Stimulated activated CD4-positive, alpha-beta T cell treated with anti-CD3 and anti-CD28 coated beads, Interleukin-1b, Interleukin-23, amount 100 ng/mL, for 4 hours (primary cell): ENCODE measurements around the gene KLK5.
"Not testable (repeated sequence)": the region's sequence is repeated elsewhere in the genome, so short reads cannot be mapped to it uniquely, and the experiment has no call there.

Experiments used
- DNase-seq, 2 donors: peaks; one replicate each; pipeline ENCODE4 v3.0.0-alpha.2; 2020; ENCODE audit warnings: low read depth in 2 of 2

Gene KLK5

DNA sequence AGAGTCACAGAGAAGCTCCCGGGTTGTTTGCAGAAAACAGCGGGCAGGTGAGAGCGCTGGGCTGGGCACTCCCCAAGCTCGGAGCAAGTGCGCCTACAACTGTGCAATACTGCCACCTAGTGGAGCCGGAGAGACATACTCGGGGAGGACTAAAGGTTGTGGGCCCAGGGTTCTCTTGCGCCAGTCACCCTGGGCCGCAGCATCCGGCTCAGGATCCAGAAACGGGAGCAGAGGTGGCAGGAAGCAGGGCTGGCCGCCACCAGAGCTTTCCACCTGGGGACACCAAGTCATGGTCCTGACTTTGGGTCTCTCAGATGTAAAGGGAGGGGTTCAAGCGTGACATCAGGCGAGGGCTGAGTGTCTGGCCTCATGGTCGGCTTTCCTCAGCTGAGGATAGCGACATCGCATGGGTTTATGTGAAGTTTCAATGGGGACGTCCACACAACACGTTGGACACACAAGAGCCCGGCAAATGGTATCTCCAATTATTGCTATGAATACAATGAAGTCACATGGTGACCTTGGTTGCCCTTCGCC is 30.5 kb downstream of the KLK5 start:
- peak; percentile 61 to 65 for DNase-seq

- no peak for DNase-seq
These were observed 31.2 kb downstream of the KLK5 start for GRCh38 chr19:50921426-50922316.

DNA sequence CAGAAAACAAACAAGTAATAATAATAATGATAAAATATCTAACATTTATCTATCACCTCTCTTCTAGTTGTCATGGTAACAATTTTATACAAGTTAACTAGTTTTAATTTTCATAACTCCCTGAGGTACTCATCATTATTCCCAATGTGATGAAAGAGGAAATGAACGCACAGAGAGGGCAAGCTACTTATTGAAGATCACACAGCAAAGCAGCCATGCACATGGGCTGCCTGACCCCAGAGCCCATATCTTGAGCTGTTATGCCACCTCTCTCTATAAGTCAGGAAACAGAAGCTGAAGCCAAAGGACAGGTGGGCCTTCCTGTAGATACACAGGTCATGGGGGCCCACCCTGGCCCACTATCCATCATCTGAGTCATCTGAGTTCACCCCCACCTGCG is 36.8 kb downstream of the KLK5 start:
- DNase-seq, result no peak

GRCh38 chr19:50912727-50913716 is 39.8 kb downstream of the KLK5 start:
- DNase-seq, result no peak

GRCh38 chr19:50912102-50912599 is 40.7 kb downstream of the KLK5 start:
- DNase-seq, result no peak

DNA sequence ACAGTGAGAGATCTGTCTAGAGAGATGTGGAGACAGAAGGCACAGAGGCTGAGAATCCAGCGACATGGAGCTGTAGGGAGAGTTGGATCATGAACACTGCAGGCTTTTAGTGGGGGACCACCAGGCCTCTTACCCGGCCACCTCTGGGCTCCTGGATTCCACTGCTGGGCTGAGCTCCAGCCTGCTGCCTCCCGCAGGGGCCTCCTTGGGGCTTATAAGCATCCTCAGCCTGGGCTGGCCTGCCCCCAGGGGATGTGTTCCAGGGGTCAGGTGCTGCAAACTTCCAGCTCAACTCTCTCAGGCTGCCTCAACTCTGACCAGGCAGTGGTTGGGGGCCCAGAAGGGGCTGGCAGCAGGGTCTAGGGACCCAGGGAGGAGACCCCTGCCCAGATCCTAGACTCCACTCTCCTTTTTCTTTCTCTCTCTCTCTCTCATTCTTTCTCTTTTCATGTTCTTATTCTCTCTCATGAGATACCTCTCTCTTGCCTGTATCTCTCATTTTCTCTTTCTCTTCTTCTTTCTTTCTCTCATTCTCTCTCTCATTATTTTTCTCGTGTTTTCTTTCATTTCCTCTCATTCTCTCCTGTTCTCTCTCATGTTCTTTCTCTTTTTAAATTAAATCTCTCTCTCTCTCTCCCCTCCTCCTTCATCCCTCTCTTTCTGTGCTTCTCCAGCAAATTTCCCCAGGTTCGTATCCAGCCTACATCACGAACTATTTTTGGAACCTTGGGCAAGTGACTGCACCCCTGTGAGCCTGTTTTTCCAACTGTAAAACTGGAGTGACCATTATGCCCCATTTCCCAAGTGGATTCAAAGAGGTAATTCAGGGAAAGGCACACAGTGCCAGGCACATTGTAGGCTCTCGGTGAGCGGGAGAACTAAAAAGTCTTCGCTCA is 41.4 kb downstream of the KLK5 start, which contains the start of gene KLK4:
TSS of gene KLK4 (minus strand) at position 190 of the 896 bp plus-strand sequence. CDS start 657 bp downstream, outside the sequence.
- DNase-seq, result no peak

DNA sequence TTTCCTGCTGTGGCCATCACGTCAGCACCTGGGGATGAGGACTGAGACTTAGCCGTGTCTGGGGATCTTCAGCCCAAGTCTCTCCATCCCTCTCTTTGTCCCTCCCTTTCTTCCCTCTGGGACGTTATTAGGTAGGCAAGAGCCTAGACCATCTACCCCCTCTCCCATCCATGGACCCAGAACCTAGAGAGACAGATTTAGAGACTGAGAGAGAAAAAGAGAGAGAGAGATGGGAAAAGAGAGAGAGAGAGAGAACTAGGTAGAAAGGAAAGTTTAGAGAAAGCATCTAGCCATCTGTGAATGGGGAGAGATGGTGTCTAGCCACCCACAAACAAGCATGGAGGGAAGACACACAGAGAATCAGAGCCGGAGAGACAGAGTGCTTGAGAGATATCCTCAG is 42.1 kb downstream of the KLK5 start:
- no peak for DNase-seq

DNA sequence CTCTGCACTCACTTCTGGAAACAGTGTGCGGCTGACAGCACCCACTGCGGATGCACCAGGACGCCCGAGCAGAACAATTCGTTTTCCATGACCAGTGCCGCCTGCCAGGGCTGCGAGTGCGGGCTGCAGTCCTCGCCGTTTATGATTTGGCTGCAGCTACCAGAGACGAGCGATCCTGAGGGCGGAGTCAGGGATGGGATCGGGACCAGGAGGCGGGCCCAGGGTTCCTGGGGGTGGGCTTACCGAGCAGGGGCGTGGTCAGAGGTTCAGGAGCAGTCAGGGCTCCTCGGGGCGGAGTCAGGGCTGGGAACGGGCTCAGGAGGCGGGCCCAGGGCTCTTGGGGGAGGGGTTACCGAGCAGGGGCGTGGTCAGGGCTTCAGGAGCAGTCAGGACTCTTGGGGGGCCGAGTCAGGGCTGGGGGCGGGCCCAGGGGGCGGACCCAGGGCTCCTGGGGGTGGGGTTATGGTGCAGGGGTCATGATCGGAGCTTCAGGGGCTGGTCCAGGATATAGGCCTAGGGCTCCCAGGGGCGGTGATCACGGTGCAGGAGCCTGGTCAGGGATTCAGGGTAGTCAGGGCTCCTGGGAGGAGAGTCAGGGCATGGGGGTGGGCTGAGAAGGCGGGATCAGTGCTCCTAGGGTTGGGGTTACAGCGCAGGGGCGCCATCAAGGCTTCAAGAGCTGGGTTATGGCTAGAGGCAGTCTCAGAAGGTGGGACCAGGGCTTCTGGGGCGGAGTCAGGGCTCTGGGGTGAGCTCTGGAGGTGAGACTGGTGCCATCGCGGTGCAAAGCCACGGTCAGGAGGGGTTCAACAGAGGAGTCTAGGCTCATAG is 43.4 kb downstream of the KLK5 start:
- peak in 1 of 2 donors; percentile 18 for DNase-seq

DNA sequence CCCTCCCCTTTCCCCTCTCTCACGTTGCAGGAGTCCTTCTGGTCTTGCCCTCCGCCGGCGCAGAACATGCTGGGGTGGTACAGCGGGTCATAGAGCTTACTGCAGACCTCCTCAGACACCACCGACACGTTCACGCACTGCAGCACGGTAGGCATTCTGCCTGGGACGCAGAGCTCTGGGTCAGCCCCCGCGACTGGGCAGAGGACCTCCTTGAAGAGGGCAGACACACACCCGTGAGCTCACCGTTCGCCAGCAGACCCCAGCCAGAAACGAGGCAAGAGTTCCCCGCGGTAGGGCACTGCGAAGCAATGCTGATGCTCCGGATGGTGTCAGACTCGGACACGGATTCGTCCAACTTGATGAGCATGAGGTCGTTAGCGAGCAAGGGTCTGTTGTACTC is 44.5 kb downstream of the KLK5 start:
- no peak for DNase-seq

DNA sequence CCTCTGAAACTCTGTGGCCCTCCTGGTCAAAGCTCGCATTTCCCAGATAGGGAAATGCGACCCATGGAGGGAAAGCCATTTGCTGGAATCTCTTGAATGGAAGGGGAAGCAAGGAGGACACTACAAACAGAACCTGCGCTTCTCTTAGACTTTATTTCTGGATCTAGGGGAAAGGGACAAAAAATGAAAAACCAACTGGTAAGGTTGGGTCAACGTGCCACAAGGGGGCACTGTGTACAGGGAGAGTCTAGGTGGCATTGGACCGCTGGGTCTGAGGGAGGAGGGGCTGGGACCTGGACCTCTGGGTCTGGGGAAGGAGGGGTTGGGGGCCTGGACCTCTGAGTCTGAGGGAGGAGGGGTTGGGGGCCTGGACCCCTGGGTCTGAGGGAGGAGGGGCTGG is 46.6 kb downstream of the KLK5 start:
- peak; percentile 9 to 30 for DNase-seq

DNA sequence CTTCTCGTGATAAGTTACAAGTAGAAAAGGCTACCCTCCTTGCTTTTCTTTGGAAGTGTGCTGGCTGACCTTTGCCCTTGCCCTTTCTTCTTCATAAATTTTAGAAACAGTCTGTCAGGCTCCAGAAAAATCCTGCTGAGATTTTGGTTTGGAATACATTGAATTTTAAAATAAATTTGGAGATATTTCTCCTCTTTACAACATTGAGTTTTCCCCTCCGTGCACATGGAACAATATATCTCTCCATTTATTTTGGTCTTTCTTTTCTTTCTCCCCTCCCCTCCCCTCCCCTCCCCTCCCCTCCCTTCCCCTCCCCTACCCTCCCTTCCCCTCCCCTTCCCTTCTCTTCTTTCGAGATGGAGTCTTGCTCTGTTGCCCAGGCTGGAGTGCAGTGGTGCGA is 50.2 kb downstream of the KLK5 start:
- DNase-seq, result no peak

- DNase-seq, result no peak
These were observed 53.3 kb downstream of the KLK5 start for GRCh38 chr19:50899569-50899968.

GRCh38 chr19:50898018-50898417 is 54.8 kb downstream of the KLK5 start:
- no peak for DNase-seq

GRCh38 chr19:50897612-50898011 is 55.2 kb downstream of the KLK5 start:
- DNase-seq, result no peak

GRCh38 chr19:50897191-50897607 is 55.6 kb downstream of the KLK5 start:
- no peak for DNase-seq

GRCh38 chr19:50896591-50897190 is 56.1 kb downstream of the KLK5 start:
- no peak for DNase-seq

DNA sequence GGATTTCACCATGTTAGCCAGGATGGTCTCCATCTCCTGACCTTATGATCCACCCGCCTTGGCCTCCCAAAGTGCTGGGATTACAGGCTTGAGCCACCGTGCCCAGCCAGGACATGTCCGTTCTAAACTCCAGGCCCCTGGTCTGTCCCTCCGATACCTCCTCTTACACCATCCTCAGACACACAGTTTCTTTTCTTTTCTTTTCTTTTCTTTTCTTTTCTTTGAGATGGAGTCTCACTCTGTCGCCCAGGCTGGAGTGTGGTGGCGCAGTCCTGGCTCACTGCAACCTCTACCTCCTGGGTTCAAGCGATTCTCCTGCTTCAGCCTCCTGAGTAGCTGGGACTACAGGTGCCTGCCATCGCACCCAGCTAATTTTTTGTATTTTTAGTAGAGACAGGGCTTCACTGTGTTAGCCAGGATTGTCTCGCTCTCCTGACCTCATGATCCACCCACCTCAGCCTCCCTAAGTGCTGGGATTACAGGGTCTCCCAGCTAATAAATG is 56.7 kb downstream of the KLK5 start:
- not testable (repeated sequence) for DNase-seq

- no peak for DNase-seq
These were observed 58.1 kb downstream of the KLK5 start for GRCh38 chr19:50894478-50895356.
